Activated CD8-positive, alpha-beta memory T cell treated with anti-CD3 and anti-CD28 coated beads for 36 hours (primary cell): ENCODE data around the gene UBE2A. TPM values are rescaled to one million over a fixed set of nuclear protein-coding genes. Genes with fewer than 3 reads are reported as not detected.

Experiments used
- CTCF ChIA-PET: fragments of 350-600 bp; sonication (Branson Sonifier 250); formaldehyde crosslinking; loops from one replicate; lab custom pipeline; 2021; ENCODE audit warnings: antibody characterized with exemption; lab: Charles Lee
- POLR2A ChIA-PET: fragments of 350-600 bp; sonication (Branson Sonifier 250); formaldehyde crosslinking; loops from one replicate; lab custom pipeline; 2021; ENCODE audit warnings: antibody characterized with exemption; lab: Charles Lee
- total RNA-seq, 2 experiments: library from RNA; stranded (reverse); gene quantifications; one replicate each; pipeline ENCODE4 v1.2.3, GENCODE V29; 2021

Gene UBE2A
- 10 to 100 TPM; 62.3 to 66.6 TPM for total RNA-seq

DNA sequence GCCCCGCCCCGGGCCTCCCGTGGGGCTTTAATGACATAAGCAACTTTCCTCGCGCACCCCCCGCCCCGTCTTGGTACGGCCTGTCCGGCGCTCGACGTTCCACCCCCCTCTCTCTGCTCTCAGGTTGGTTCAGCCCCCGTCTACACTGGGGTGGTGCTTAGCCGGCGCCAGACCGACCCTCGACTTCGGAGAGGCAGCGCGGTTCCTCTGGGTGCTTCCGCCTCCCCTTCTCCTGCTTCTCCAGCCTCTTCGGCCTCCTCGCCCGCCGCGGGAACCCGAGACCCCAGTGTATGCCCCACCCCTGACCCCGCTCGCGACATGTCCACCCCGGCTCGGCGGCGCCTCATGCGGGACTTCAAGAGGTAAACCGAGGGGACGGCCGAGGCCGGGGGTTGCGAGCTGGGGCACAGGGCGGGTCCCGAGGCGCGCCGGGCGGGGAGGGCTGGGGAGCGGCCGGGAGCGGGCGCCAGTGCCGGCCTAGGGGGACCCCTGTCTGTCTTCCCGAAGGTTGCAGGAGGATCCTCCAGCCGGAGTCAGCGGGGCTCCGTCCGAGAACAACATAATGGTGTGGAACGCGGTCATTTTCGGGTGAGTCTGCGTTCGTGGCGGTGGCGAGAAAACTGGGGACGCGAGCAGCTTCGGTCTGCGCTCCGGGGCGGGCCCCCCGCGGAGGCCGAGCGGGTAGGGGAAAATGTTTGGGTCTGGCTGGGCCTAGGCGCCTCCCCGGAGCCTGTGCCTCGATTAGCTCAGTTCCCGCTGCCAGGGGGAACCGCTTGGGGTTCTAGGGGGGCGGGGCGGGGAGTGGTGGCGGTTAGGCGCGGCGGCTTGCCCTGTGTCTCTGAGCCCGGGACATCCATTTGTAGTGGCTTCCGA, at the start of gene UBE2A:
Gene UBE2A (plus strand): TSS at position 170 of the 873 bp plus-strand sequence. CDS start 149 bp downstream, at position 319.
- ChIA-PET POLR2A (interaction anchor here (0.5 to 2.0 kb wide), 14 partner anchors 9 to 212 kb away, joined by 3 to 9 read pairs (median 4); partner anchors contain the start of genes NKRF, SEPTIN6, SLC25A5 and SOWAHD), CTCF (interaction anchor here (1.0 to 1.4 kb wide), 2 partner anchors 17 to 58 kb away, joined by 3 read pairs; no protein-coding TSS in a partner anchor)

DNA sequence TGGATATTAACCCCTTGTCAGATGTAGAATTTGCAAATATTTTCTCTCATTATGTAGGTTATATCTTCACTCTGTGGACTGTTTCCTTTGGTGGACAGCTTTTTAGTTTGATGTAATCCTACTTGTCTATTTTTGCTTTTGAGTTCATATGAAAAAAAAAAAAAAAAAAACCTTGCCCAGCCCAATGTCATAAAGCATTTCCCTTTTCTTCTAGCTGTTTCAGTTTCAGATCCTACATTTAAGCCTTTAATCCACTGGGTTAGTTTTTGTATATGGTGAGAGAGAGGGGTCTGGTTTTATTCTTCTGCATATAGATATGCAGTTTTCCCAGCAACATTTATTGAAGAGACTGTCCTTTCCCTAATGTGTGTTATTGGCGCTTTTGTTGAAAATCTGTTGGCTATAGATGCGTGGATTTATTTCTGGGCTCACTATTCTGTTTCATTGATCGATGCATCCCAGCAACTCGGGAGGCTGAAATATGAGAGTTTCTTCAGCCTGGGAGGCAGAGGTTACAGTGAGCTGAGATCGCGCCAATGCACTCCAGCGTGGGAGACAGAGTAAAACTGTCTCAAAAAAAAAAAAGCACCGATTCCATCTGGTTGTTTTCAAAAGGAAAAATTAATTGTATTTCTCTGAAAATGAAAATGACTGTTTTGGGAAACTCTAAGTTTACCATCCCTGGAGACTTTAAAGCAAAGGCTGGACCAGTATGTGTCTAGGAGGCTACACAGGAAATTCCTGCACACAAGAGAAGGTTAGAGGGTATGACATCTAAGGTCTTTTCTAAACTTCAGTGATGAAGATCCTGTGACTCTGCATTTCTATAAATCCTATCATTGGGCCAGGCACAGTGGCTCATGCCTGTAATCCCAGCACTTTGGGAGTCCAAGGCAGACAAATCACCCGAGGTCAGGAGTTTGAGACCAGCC, 44.8 kb upstream of the UBE2A start:
- CTCF ChIA-PET: no interaction called here

DNA sequence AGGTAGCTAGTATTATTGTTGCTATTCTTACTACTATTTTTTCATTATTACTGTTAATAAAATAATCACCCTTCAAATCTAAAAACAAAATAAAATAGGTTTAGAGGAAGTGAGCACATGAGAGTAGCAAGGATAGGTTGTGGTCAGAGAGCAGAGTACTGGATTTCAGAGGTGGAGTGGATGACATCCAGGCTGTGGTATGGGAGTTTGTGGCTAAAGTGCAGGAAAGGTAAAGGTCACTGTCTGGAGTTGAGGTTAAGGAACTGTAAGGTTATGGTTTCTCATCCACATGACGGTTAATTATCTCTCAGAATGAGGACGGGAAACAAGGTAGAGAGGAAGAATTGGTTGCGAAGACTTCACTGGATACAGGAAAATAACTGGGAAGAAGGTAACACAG, 36.9 kb upstream of the UBE2A start:
- POLR2A ChIA-PET: no interaction called here
- CTCF ChIA-PET: no interaction called here

More for the DNA sequence above, 44.8 kb upstream of the UBE2A start:
- POLR2A ChIA-PET: no interaction called here

DNA sequence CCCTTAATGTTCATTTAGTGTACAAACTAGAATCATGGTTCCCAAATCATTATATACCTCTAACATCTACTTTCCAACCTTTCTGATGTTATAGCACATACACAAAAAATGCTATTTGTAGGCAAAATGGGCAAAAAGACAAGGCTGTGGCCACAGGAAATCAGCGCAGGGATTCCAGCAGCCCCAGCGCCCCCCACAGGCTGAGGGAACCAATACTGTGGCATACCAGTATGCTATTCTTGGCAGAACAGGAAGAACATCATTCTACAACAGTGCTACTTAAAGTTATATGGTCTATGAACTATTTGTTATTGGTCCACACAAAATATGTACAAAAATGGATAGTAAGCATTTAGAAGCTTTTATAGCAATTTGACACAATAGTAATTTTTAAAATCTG, 34.5 kb upstream of the UBE2A start:
- CTCF ChIA-PET: no interaction called here
- POLR2A ChIA-PET: no interaction called here

DNA sequence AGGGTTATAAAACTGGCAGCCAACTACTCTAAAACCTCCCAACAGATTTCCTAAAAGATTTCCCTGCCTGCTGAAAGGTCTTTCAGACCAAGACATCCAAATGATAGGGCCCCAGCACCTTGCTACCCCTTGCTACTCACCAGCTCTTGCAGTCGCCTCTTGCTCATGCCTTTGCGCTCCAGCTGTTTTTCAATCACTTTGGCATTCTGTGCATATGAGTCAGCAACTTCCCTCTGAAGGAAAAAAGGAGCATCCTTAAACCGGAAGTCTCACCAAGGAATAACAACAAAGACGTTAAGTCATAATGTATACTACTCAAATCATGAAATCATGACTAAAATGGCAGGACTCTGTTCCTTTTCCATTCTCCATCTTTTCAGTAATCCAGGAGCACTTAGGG, 33.2 kb upstream of the UBE2A start:
- ChIA-PET POLR2A (no interaction called here), CTCF (no interaction called here)

DNA sequence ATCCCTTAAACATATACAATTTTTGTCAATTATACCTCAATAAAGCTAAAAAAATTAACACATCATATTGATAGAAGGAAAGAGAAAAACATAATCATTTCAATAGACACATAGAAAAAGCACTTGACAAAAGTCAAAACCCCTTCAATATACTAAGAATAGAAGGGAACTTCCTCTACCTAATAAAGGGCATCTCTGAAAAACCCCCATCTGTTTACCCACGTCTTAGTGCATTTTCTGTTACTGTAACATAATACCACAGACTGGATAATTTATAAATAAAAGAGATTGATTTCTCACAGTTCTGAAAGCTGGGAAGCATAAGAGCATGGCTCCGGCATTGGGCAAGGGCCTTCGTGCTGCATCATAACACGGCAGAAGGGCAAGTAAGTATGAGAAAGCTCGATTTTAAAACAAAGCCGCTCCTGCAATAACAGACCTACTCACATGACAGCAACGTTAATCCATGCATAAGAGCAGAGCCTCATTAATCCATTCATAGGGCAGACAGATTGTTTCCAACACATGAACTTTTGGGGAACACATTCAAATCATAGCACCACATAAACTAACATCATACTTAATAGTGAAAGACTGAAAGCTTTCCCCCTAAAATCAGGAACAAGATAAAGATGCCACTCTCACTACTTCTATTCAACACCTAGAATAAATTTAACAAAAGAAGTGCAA, 24.9 kb upstream of the UBE2A start:
- POLR2A ChIA-PET: interaction anchor here (0.8 kb wide), 1 partner anchor 40 kb away, joined by 4 read pairs; no protein-coding TSS in a partner anchor
- CTCF ChIA-PET: interaction anchor here (1.3 kb wide), 1 partner anchor 67 kb away, joined by 3 read pairs; no protein-coding TSS in a partner anchor

DNA sequence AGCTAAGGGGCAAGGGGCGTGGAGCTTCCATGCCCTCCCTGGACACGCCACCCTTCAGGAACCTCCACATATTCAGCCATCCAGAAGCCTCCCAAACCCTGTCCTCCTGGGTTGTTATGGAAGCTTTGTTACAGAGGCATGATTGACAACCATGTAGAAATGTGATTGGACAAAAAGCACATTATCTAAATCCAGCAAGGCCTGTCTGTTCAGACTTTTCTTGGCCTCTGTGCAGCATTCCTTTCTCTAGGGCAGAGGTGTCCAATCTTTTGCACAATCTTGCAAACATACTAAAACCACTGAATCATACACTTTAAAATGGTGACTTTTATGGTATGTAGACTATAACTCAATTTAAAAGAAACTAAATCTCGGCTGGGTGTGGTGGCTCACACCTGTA, 21.9 kb upstream of the UBE2A start:
- CTCF ChIA-PET: no interaction called here
- POLR2A ChIA-PET: no interaction called here

DNA sequence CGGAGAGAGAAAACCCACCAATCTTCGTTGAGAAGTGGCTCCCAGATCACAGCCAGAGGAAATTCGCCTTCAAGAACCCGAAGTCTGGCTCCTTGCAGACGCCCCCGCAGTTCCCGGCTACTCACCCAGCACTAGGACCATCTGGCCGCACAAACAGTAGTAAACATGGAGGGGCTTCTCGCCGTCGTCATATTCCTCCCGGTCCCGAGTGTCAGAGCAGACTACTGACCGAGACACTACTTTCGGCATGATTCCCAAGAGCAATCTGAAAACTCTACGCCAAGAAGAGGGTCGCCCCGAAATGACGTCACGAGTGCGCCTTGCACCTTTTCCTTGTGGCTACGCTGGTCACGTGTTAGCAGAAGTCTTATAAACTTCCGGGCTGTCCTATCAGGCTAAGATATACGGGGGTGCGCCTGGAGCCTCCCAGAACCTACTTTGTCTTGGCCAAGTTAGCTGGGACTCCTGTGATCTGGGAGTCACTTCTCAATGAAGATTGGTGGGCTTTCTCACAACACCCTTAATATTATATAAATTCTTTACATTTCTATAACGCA, 9.2 kb upstream of the UBE2A start, which contains the start of gene STEEP1:
Gene STEEP1 (minus strand): TSS at position 303 of the 557 bp plus-strand sequence. CDS start 54 bp downstream, at position 249.
- POLR2A ChIA-PET: interaction anchor here (1.3 kb wide), 1 partner anchor 10 kb away, joined by 3 read pairs; no protein-coding TSS in a partner anchor
- CTCF ChIA-PET: no interaction called here

DNA sequence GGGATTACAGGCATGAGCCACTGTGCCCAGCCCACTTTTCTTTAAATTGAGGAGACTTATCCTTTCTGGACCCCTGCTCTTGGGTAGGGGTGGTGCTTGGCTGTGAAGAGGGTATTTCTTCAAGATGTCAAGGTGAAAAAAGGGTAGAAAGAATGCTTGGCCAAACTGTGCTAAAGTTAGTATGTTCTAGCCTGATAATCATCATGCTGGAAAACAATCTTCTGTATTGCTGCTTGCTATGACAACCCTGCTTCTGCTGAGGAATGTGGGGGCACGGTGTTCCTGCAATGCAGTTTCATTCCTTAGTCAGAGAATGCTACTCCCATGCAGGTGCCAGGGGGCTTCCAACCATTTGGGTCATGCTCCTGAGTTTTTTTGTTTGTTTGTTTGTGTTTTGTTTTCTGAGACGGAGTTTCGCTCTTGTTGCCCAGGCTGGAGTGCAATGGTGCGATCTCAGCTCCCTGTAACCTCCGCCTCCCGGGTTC, 4.0 kb upstream of the UBE2A start:
- ChIA-PET CTCF (no interaction called here), POLR2A (no interaction called here)

DNA sequence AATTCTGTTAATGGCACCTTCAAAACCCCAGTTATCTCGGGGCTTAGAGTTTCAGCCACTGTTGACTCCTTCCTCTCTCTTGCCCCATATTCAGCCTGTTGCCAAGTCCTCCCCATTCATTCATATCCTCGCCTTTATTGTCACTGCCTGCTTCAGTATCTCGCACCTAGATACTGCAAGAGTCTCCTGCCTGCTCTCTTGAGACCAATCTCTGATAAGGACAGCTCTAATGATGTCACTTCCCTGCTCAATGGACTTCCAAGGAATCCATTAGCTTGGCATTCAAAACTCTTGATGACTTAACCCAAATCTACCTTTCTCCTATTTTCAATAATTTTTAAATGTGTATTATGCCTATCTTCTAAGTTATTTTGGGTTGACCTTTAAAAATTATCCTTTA, 1.1 kb upstream of the UBE2A start:
- ChIA-PET CTCF (interaction anchor here (1.0 kb wide), 1 partner anchor 27 kb away, joined by 4 read pairs; no protein-coding TSS in a partner anchor), POLR2A (interaction anchor here (0.9 kb wide), 1 partner anchor 9 kb away, joined by 3 read pairs; no protein-coding TSS in a partner anchor)

DNA sequence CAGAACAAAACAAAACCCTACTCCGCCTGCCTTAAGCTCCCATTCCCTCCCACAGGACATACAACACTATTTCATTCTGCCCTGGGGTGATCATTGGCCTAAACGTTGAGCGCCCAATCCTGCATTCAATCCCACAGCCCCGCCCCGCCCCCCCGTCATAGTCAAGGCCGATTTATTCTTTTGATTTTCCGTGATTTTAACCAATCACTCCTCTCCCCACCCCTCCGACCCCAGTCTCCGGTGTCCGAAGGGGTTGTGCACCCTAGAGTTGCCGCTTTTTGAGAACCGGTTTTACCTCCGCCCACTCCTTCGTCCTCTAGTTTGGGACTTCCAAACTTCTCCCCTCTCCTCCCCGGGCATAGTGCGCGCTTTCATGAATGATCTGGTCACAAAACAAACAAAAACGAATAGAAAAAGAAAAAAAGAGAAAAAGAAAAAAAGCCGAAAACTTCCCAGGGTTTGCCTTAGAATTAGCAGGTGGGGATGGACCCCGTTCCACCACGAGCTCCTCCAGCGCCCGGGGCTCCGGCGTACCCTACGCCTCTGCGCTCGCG, 446 bp upstream of the UBE2A start:
- POLR2A ChIA-PET: interaction anchor here (0.5 to 2.0 kb wide), 9 partner anchors 10 to 213 kb away, joined by 3 to 8 read pairs (median 3); partner anchors contain the start of genes SLC25A5 and SOWAHD
- CTCF ChIA-PET: interaction anchor here (1.0 to 1.4 kb wide), 3 partner anchors 18 to 57 kb away, joined by 3 to 4 read pairs (median 3); no protein-coding TSS in a partner anchor

DNA sequence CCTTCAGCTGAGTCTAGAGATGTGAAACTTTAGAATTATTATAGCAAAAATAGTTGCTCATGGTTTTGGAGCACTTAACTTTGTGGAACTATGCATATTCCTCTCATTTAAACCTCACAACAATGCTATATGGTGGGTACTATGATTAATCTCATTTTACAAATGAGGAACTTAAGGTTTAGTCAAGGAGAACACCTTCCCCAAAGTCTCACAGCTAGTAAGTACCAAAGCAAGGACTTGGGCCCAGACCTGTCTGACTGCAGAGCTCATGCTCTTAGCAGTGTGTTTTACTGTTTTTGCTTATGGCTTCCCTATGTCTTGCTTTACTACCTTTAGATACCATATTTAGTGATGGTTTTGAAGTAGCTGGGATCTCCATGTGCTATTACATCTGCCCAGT, 5.1 kb downstream of the UBE2A start:
- ChIA-PET POLR2A (interaction anchor here (0.5 to 0.6 kb wide), 2 partner anchors 9 to 41 kb away, joined by 3 to 6 read pairs; no protein-coding TSS in a partner anchor), CTCF (no interaction called here)

DNA sequence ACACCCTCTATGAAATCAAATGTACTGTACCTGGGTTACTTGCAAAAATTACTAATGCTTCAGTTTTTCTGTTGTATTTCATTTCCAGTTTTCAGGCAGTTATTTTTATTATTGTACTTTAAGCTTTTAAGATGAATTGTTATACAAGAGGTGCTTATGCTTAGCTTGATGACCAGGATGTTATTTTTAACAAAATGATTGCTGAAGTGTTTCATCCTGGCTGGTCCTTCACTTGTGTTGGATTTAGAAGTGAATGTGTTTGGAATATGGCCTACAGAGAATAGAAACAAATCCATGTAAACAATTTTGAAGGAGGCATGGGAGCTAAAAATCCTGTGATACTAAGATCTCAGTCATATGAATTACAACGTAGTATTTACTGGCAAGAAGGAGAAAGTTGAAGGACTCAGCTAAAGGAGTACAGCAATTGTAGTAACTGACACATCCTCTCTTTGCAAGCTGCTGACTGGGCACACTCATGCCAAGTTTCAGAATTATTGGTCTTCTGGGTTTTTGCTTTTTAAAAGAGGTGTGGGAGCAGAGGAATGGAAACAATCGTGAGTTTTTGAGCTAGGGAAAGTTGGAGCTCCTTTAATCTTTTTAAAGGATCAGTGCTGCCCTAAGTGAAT, 9.2 kb downstream of the UBE2A start:
- POLR2A ChIA-PET: interaction anchor here (0.6 to 1.1 kb wide), 3 partner anchors 9 to 30 kb away, joined by 3 to 5 read pairs (median 4); partner anchors contain the start of genes NKRF and UBE2A
- CTCF ChIA-PET: interaction anchor here (0.8 to 1.1 kb wide), 2 partner anchors 101 kb away, joined by 3 read pairs; no protein-coding TSS in a partner anchor

DNA sequence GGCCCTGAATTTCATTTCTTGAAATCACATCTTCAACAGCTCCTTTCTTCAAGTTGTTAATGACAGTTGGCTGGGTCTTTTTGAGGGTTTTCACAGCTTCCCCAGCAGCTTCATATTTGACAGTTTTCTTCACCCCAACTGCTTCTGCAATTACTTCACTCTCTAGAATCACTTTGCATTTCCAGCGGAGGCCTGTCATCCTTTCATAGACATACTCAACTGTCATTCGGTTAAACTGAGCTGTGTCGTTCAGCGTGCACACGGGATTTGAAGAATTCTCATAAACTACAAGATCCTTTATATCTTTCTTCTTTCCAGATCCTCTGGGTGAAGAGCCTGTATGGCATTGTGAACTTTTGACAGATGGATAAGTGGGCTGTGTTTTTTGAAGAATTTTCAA, 15.4 kb downstream of the UBE2A start:
- ChIA-PET POLR2A (interaction anchor here (0.5 to 1.3 kb wide), 3 partner anchors 12 to 40 kb away, joined by 4 to 6 read pairs (median 5); partner anchors contain the start of gene UBE2A), CTCF (no interaction called here)

DNA sequence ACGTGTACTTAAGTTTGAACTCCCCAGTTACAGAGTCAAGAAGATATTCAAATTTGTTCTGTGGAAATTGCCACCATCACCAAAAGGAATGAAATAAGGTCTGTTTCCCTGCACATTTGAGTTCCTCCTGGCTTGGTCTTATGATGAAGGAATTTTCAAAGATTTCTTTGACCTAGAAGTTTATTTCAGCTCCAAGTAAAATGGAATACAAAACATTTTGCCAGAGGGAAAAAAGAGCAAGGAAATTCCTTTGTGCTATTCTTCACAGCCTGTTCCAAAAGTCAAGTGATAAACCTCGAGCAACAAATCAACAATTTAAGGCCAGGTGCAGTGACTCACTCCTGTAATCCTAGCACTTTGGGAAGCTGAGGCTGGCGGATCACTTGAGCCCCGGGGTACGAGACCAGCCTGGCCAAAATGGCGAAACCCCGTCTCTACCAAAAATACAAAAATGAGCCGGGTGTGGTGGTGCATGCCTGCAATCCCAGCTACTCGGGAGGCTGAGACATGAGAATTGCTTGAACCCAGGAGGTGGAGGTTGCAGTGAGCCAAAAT, 28.4 kb downstream of the UBE2A start:
- CTCF ChIA-PET: no interaction called here
- POLR2A ChIA-PET: interaction anchor here (0.5 to 0.9 kb wide), 2 partner anchors 29 to 263 kb away, joined by 3 read pairs; partner anchors contain the start of gene UBE2A

DNA sequence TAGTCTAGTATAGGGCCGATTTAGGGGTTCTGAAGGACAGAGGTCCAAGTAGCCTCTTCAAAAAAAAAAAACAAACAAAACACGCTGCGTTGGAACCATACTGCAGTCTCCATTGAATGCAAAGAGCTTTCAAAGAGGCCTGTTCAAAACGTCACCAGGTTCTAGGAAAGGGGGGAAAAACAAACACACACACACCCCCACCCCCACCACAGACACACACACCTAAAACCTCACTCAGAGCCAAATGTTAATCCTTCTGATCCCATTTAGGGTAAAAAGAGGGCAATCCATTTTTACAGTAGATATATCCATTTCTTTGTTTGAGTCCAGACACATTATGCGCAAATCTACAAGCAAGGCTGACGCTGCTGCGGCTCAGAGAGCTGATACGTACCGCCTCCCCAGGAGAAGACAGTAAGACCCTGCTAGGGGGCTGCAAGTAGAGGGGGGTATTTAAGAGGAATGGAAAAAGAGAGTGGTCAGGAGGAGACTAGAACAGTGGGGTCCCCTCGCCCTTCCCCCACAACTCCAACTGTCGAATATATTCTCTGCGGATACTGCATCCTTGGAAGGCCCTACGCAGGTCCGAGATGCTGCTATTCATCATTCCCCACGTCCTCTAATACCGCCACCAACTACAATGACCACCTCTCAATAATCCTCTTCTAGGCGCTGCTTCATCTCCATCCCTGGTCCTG, 30.6 kb downstream of the UBE2A start:
- ChIA-PET CTCF (interaction anchor here (0.7 to 1.5 kb wide), 2 partner anchors 12 to 125 kb away, joined by 3 to 9 read pairs; no protein-coding TSS in a partner anchor), POLR2A (interaction anchor here (0.8 to 1.6 kb wide), 5 partner anchors 23 to 86 kb away, joined by 3 to 9 read pairs (median 4); partner anchors contain the start of gene UBE2A)
